ENCODE results near the gene RAB12.
"Not testable (repeated sequence)": the region's sequence is repeated elsewhere in the genome, so short reads cannot be mapped to it uniquely, and the experiment has no call there.

Gene RAB12

GRCh38 chr18:8651478-8652261 is 42.4 kb downstream of the RAB12 start:
- not testable (repeated sequence) for DNase-seq

GRCh38 chr18:8654503-8655451 is 45.5 kb downstream of the RAB12 start:
- no peak for DNase-seq

GRCh38 chr18:8656232-8656631 is 47.0 kb downstream of the RAB12 start:
- DNase-seq, result no peak

- DNase-seq, result no peak
These were observed 48.0 kb downstream of the RAB12 start for GRCh38 chr18:8657050-8657820.

GRCh38 chr18:8657873-8658470 is 48.7 kb downstream of the RAB12 start:
- no peak for DNase-seq

- DNase-seq, result no peak
These were observed 49.7 kb downstream of the RAB12 start for GRCh38 chr18:8658858-8659485.

- DNase-seq, result no peak
These were observed 50.5 kb downstream of the RAB12 start for GRCh38 chr18:8659609-8660242.

- DNase-seq, result no peak
These were observed 51.1 kb downstream of the RAB12 start for GRCh38 chr18:8660316-8660715.

GRCh38 chr18:8661754-8662559 is 52.7 kb downstream of the RAB12 start:
- DNase-seq, result no peak

- no peak for DNase-seq
These were observed 53.5 kb downstream of the RAB12 start for GRCh38 chr18:8662560-8663255.

- DNase-seq, result no peak
These were observed 58.6 kb downstream of the RAB12 start for GRCh38 chr18:8667846-8668245.

- DNase-seq, result no peak
These were observed 59.1 kb downstream of the RAB12 start for GRCh38 chr18:8668381-8668780.

GRCh38 chr18:8669571-8669970 is 60.3 kb downstream of the RAB12 start:
- DNase-seq, result no peak

GRCh38 chr18:8673256-8674209 is 64.3 kb downstream of the RAB12 start:
- DNase-seq, result no peak

GRCh38 chr18:8675057-8675456 is 65.8 kb downstream of the RAB12 start:
- DNase-seq, result no peak

GRCh38 chr18:8681196-8681595 is 72.0 kb downstream of the RAB12 start:
- DNase-seq, result no peak

- no peak for DNase-seq
These were observed 75.3 kb downstream of the RAB12 start for GRCh38 chr18:8684577-8684976.

GRCh38 chr18:8685141-8685913 is 76.1 kb downstream of the RAB12 start:
- DNase-seq, result no peak

Measured in bone marrow (tissue), 2 donors.